Choroid plexus epithelial cell (primary cell): ENCODE data around the gene SPATA16.
"Not testable (repeated sequence)": the region's sequence is repeated elsewhere in the genome, so short reads cannot be mapped to it uniquely, and the experiment has no call there.

Experiments
- DNase-seq: peaks from one replicate; pipeline ENCODE4 v3.0.0-alpha.2; 2010; ENCODE audit warnings: low read depth
- H3K4me3 ChIP-seq: 2 replicates; pipeline ENCODE4 v1.5.1; 2011; ENCODE audit warnings: low read depth, mild to moderate bottlenecking, control low read depth, low read length, moderate library complexity
- CTCF ChIP-seq: conservative IDR thresholded peaks from 2 replicates; pipeline ENCODE4 v1.5.1; 2011; ENCODE audit warnings: low read depth, mild to moderate bottlenecking, control low read depth, inconsistent platforms, low read length, moderate library complexity

SPATA16 gene

DNA sequence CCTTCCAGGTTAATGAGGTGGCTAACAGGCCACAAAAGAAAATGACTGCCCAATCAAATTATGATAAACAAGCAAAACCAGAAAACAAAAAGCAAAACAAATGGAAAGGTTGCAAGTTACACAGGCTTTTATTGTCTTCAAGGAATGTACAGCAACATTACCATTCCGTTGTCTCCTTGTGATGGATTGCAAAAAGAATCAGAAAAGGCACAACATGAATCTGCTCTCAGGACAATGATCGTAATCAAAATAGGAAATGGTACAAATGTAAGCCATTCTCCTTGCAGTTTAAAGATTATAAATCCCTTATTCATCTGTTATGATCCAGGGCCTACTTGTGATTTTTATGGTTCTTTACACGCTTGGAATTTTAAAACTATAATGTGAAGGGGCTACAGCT is 264.7 kb downstream of the SPATA16 start:
- no peak overlapping the region for H3K4me3 ChIP-seq
- TF ChIP-seq CTCF, result no peak
- no peak for DNase-seq

GRCh38 chr3:172875039-172875438 is 266.0 kb downstream of the SPATA16 start:
- no peak for DNase-seq
- H3K4me3 ChIP-seq, result no peak overlapping the region
- TF ChIP-seq CTCF, result no peak

DNA sequence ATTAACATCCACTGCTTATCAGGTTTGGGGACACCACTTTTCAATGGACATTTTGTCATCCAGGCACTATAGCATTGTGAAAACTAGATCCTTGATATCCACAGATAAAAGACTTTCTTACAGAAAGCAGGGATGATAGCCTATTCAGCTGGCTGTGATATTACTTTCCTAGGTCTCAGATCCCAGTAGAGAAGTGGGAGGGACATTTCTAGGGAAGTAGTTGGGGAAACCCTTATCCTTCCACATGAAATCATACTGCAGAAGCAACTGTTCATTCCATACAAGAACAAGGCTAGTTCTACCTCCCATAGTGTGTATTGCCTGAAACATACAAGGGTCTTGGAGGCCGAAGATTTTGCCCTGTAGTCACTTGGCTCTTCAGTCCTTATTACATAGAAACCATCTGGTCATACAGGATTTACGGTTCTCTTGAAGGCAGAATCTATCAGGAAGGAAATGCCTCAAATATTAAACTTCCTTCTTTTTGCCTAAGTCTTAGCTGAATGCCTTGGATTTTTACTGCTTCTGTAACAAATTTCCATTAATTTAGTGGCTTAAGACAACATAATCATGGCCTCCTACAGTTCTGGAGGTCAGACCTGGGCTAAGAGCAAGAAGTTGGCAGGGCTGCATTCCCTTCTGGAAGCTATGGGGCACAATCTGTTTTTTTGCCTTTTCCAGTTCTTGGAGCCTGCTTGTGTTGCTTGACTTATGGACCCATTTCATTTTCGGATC is 271.1 kb downstream of the SPATA16 start:
- DNase-seq, result no peak
- H3K4me3 ChIP-seq, result no peak overlapping the region
- no peak for TF ChIP-seq CTCF

GRCh38 chr3:172869368-172869771 is 271.7 kb downstream of the SPATA16 start:
- DNase-seq, result peak; percentile 81

DNA sequence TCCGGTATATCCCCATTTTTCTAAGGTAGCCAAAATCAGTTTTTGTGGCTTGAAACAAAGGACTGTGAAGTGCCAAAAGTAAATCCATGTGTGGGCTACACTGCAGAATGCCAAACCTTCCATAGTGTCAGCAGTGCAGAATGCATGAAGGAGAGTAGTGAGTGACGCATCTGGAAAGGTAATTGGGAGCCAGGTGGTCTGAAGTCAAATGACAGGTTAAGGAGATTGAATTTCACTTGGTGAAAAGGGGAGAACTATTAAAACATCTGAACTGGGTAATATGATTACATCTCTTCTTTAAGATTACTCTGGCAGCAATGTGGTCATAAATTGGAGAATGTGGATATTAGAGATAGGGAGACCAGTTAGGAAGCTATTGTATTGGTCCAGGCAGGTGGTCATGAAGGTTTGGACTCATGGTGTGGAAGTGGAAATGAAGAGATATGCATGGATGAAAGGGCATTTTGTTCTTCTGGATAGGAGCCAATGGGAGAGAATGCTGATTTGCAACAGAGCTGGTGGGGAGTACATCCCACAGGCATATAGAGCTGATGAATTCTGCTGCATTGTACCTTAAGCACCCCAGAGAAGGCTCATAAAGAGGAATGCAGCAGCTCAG is 272.3 kb downstream of the SPATA16 start:
- peak; percentile 13 for DNase-seq
- TF ChIP-seq CTCF, result no peak

More at GRCh38 chr3:172869368-172869771, 271.7 kb downstream of the SPATA16 start:
- no peak overlapping the region for H3K4me3 ChIP-seq
- TF ChIP-seq CTCF, result no peak

GRCh38 chr3:172866726-172867350 is 274.2 kb downstream of the SPATA16 start:
- not testable (repeated sequence) for DNase-seq, H3K4me3 ChIP-seq

More for the DNA sequence above, 272.3 kb downstream of the SPATA16 start:
- no peak overlapping the region for H3K4me3 ChIP-seq

DNA sequence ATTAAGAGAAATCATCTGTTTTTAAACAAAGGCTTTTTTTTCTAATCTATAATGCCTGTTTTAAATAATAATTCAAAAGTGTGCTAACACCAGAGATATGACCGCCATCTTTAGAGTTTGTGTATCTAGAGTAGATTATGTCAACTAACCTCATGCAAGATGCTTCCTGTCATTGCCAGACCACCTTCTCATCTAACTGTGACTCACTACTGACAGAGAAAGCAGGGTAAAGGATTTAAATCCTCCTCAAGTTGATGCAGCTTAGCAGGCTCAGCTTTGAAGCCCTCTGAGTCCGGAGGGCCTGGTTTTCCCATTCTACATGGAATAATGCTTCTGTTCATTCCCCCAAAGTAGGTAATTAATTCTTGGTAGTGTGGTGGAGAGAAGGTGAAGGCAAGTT is 282.0 kb downstream of the SPATA16 start:
- peak; percentile 30 for DNase-seq
- H3K4me3 ChIP-seq, result no peak overlapping the region
- TF ChIP-seq CTCF, result no peak
